Peyer's patch (tissue), 4 donors: ENCODE measurements around the gene DNAJA1.

ENCODE experiments used
- CTCF ChIP-seq, 6 experiments: fragments of 450-650 bp in 4 of 6; fragments of 200-600 bp in 2 of 6; sonication (generic) in 1 of 6; IDR thresholded peaks; one replicate each; pipeline ENCODE4 v1.5.1; 2017 to 2019; ENCODE audit warnings: antibody characterized with exemption in 6 of 6, mild to moderate bottlenecking in 3 of 6, moderate library complexity in 1 of 6
- POLR2A ChIP-seq, 2 donors: fragments of 450-650 bp; IDR thresholded peaks; one replicate each; pipeline ENCODE4 v1.5.1; 2017; ENCODE audit warnings: antibody characterized with exemption in 2 of 2, mild to moderate bottlenecking in 2 of 2, moderate library complexity in 2 of 2

DNA sequence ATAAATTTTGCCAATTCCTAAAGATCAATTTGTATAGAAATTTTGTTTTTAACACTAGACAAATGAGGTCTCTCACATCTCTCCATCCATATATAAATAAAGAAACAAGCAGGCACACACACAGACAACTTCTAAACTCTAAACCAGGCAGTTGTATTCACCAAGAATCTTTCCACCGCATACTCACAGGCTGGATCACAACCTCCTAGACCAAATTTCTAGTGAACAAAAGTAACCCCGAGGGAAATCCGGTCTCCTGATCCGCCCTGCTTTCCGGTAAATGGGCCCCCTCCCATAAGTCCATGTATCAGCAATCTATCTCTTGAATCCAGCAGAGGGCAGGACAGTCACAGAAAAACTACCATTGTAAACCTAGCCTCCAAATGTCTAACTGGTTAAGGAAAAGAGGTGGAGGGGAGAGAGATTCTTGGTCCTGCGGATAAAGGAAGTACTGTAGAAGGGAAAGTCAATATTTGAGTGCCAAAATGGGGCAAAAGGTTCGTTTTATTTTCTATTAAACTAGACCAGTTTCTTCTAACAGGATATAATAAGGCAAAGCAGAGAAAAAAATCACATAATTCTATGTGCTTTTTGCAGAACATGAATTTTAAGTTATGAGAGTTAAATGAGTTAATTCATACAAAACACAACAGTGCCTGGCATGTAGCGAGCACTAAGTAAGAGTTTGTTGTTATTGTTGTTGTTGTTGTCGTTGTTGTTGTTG is 56.2 kb downstream of the DNAJA1 start:
- TF ChIP-seq POLR2A (IDR thresholded peaks at IDR 0.05) (no peak), CTCF (IDR thresholded peaks at IDR 0.05) (peak; percentile 57 to 93 (median 84))
